Natural killer cell (primary cell): ENCODE data around the gene SEMA3A. TPM values are rescaled to one million over a fixed set of nuclear protein-coding genes. Genes with fewer than 3 reads are reported as not detected.

Experiments used
- ATAC-seq, 3 donors: fragments of 150-1000 bp in 2 of 3; fragments of 200-7000 bp in 1 of 3; cut with Tn5 transposase; 1 replicate in 1 of 3; 2 replicates in 2 of 3; pipeline ENCODE4 v1.10.0; 2021; ENCODE audit warnings: mild to moderate bottlenecking in 2 of 3, moderate library complexity in 2 of 3
- DNase-seq, 2 donors: peaks; one replicate each; pipeline versions ENCODE4 v3.0.0 to v3.0.0-alpha.2; 2013 to 2021; ENCODE audit warnings: mixed read lengths in 1 of 2
- H3K27ac ChIP-seq: one replicate; pipeline ENCODE4 v1.5.1; 2013; ENCODE audit warnings: mild to moderate bottlenecking, low read length
- H3K27me3 ChIP-seq: one replicate; pipeline ENCODE4 v1.6.1; 2013; ENCODE audit warnings: low read length; ENCODE audit not compliant: control insufficient read depth, insufficient read depth
- H3K36me3 ChIP-seq: one replicate; pipeline ENCODE4 v1.6.1; 2013; ENCODE audit warnings: low read length; ENCODE audit not compliant: control insufficient read depth, insufficient read depth
- H3K4me1 ChIP-seq: one replicate; pipeline ENCODE4 v1.6.1; 2013; ENCODE audit warnings: low read length; ENCODE audit not compliant: control insufficient read depth, insufficient read depth
- H3K4me3 ChIP-seq: one replicate; pipeline ENCODE4 v1.5.1; 2013; ENCODE audit warnings: low read length
- H3K9me3 ChIP-seq: one replicate; pipeline ENCODE4 v1.6.1; 2013; ENCODE audit warnings: low read length; ENCODE audit not compliant: control insufficient read depth, insufficient read depth
- H3K27ac Mint-ChIP-seq, 2 donors: one replicate each; pipeline ENCODE4 v1.8.0; 2022; ENCODE audit warnings: mild to moderate bottlenecking in 2 of 2, mixed read lengths in 2 of 2, moderate library complexity in 1 of 2
- H3K27me3 Mint-ChIP-seq, 2 donors: one replicate each; pipeline ENCODE4 v1.8.0; 2022; ENCODE audit warnings: low read depth in 2 of 2, mixed read lengths in 2 of 2
- H3K36me3 Mint-ChIP-seq: one replicate; pipeline ENCODE4 v1.8.0; 2022; ENCODE audit warnings: mixed read lengths
- H3K4me1 Mint-ChIP-seq, 2 donors: one replicate each; pipeline ENCODE4 v1.8.0; 2022; ENCODE audit warnings: mixed read lengths in 2 of 2
- H3K4me3 Mint-ChIP-seq: one replicate; pipeline ENCODE4 v1.8.0; 2022; ENCODE audit warnings: mild to moderate bottlenecking, moderate library complexity, mixed read lengths
- H3K9me3 Mint-ChIP-seq, 2 donors: one replicate each; pipeline ENCODE4 v1.8.0; 2022; ENCODE audit warnings: mixed read lengths in 2 of 2
- CTCF ChIP-seq: fragments of 200-600 bp; IDR thresholded peaks from one replicate; pipeline ENCODE4 v1.8.0; 2022; ENCODE audit warnings: antibody characterized with exemption
- WGBS: methylation state at CpG from one replicate; pipeline ENCODE4 v1.1.7; 2013; ENCODE audit warnings: missing lambda C conversion rate; ENCODE audit not compliant: insufficient coverage; 5-methylcytosine and 5-hydroxymethylcytosine counted together
- intact Hi-C: fragments of 100-400 bp; cut with micrococcal nuclease; formaldehyde crosslinking; loops from one replicate; pipeline ENCODE4 v1.14.2; 2022
- total RNA-seq, 4 donors: library from RNA; stranded (reverse); fragments of 120-200 nt in 1 of 4; gene quantifications; one replicate each; pipeline versions ENCODE4 v1.2.3 to v1.2.4, GENCODE V29; 2013 to 2022

SEMA3A gene
- total RNA-seq, 3 donors from 2014 or later (not counting 1 experiment from before 2014, with no cell fraction given) = 0.13 to 0.21 TPM; not detected in 1

DNA sequence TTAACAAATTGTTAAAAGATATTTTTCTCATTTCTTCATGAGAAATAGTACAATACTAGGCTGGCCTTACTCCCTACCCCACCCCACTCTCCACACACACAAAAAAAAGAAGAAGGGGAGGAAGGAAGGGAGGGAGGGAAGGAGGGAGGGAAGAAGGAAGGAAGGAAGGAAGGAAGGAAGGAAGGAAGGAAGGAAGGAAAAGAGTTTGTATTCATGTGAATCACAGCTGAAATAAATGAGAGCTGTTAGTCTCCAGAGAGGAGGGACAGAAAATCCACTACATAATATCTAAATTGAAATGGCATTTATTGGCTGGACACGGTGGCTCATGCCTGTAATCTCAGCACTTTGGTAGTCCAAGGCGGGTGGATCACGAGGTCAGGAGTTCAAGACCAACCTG is 57.8 kb downstream of the SEMA3A start:
- Histone ChIP-seq H3K9me3 (no peaks in the 10 kb centered on the region), H3K4me1 (no peaks in the 10 kb centered on the region), H3K4me3 (no peak overlapping the region), H3K36me3 (no peaks in the 10 kb centered on the region), H3K27me3 (no peaks in the 10 kb centered on the region), H3K27ac (no peak overlapping the region)
- H3K4me1 Mint-ChIP-seq = no peaks in the 10 kb centered on the region
- peaks cover 0 to 5% of the 10 kb centered on the region in 2 donors for H3K9me3 Mint-ChIP-seq
- WGBS = 93% methylated on average over 3 of the region's 3 CpGs
- intact Hi-C loops = no loop called here
- H3K27me3 Mint-ChIP-seq = no peaks in the 10 kb centered on the region
- H3K36me3 Mint-ChIP-seq = no peaks in the 10 kb centered on the region
- no peak overlapping the region for H3K27ac Mint-ChIP-seq
- no peak overlapping the region for H3K4me3 Mint-ChIP-seq
- TF ChIP-seq CTCF = no peak
- no peak for ATAC-seq
- DNase-seq = no peak

- Histone ChIP-seq H3K36me3 (no peaks in the 10 kb centered on the region), H3K4me3 (no peak overlapping the region), H3K9me3 (no peaks in the 10 kb centered on the region), H3K27ac (no peak overlapping the region), H3K4me1 (no peaks in the 10 kb centered on the region), H3K27me3 (no peaks in the 10 kb centered on the region)
- intact Hi-C loops = no loop called here
- DNase-seq (no peak), ATAC-seq (no peak)
- Mint-ChIP-seq H3K4me1 (no peaks in the 10 kb centered on the region), H3K27ac (no peak overlapping the region), H3K27me3 (no peaks in the 10 kb centered on the region), H3K9me3 (peaks cover 0 to 2% of the 10 kb centered on the region in 2 donors), H3K4me3 (no peak overlapping the region), H3K36me3 (no peaks in the 10 kb centered on the region)
- 90% methylated on average over 3 of the region's 3 CpGs for WGBS
- no peak for TF ChIP-seq CTCF
Measured at GRCh38 chr7:84136336-84136735, 58.3 kb downstream of the SEMA3A start.

GRCh38 chr7:84134169-84134568 is 60.4 kb downstream of the SEMA3A start:
- no peaks in the 10 kb centered on the region for H3K27me3 Mint-ChIP-seq
- ATAC-seq (no peak), DNase-seq (no peak)
- intact Hi-C loops = no loop called here
- no peak overlapping the region for H3K27ac Mint-ChIP-seq
- H3K36me3 Mint-ChIP-seq = no peaks in the 10 kb centered on the region
- no peaks in the 10 kb centered on the region for H3K4me1 ChIP-seq
- no peaks in the 10 kb centered on the region for H3K4me1 Mint-ChIP-seq
- no peak overlapping the region for H3K4me3 Mint-ChIP-seq
- no peaks in the 10 kb centered on the region for H3K36me3 ChIP-seq
- H3K9me3 ChIP-seq = no peaks in the 10 kb centered on the region
- H3K9me3 Mint-ChIP-seq = peaks cover 2% of the 10 kb centered on the region in 2 donors
- WGBS = no CpG with 5 or more reads among the region's 1 CpG
- H3K27me3 ChIP-seq = no peaks in the 10 kb centered on the region
- no peak for TF ChIP-seq CTCF
- no peak overlapping the region for H3K4me3 ChIP-seq
- H3K27ac ChIP-seq = no peak overlapping the region

DNA sequence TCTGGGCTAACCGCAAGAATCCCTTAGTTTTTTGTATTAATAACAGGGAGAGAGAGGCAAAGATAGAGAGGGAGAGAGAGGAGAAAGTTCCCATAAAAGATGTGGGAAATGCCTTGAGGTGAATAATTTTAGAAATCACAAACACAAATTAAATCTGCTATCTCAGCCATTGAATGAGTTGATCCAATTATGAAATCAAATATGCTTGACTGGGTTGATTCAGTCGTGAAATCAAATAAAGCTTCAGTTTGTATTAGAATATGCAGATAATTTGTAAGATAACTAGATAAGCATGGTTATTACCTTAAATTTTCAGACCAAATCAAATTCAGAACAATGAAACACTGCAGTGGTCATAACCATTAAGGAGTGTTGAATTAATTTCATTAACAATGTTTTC is 68.9 kb downstream of the SEMA3A start:
- TF ChIP-seq CTCF = no peak
- no peak overlapping the region for H3K27ac Mint-ChIP-seq
- no peaks in the 10 kb centered on the region for H3K27me3 Mint-ChIP-seq

More for the DNA sequence above, 68.9 kb downstream of the SEMA3A start:
- peaks cover 8% of the 10 kb centered on the region in 2 donors for H3K9me3 Mint-ChIP-seq
- DNase-seq = no peak
- Histone ChIP-seq H3K27me3 (no peaks in the 10 kb centered on the region), H3K27ac (no peak overlapping the region), H3K36me3 (no peaks in the 10 kb centered on the region), H3K4me3 (no peak overlapping the region), H3K9me3 (no peaks in the 10 kb centered on the region), H3K4me1 (no peaks in the 10 kb centered on the region)
- H3K36me3 Mint-ChIP-seq = no peaks in the 10 kb centered on the region
- WGBS = 67% methylated on average over 1 of the region's 2 CpGs
- H3K4me1 Mint-ChIP-seq = no peaks in the 10 kb centered on the region
- intact Hi-C loops = no loop called here
- no peak for ATAC-seq
- no peak overlapping the region for H3K4me3 Mint-ChIP-seq
